ENCODE measurements around the gene DACH1. TPM values are rescaled to one million over a fixed set of nuclear protein-coding genes. Genes with fewer than 3 reads are reported as not detected.

Gene DACH1
- total RNA-seq, 4 donors from 2014 or later = 0.98 to 1.6 (median 1.0) TPM

GRCh38 chr13:71864094-71864985 lies 2.7 kb downstream of the DACH1 start:
- Histone ChIP-seq H3K27ac (peak overlapping the region; percentile 65 to 74 (median 70)), H3K36me3 (no peaks in the 10 kb centered on the region), H3K9me3 (no peaks in the 10 kb centered on the region), H3K4me1 (peaks cover 0 to 14% of the 10 kb centered on the region in 2 donors), H3K4me3 (peak overlapping the region; percentile 62 to 67 (median 65)), H3K27me3 (peaks cover 10 to 40% (median 28%) of the 10 kb centered on the region in 3 donors)
- intact Hi-C loops (cut with DNase I; ENCODE audit: low total_unique reads) (no loop called here), in situ Hi-C loops (cut with MboI; ENCODE audit: low sequenced_read_pairs in 4 of 4) (no loop called here)
- peak in 1 of 2 donors; percentile 45 for ATAC-seq
- DNase-seq = no peak
- TF ChIP-seq CTCF (IDR thresholded peaks at IDR 0.05 in 4 of 5, conservative IDR thresholded peaks at IDR 0.05 in 1 of 5) (no peak), POLR2A (IDR thresholded peaks at IDR 0.05) (peak in 1 of 2 donors; percentile 13)

GRCh38 chr13:71863254-71863865 lies 3.6 kb downstream of the DACH1 start:
- no peak for TF ChIP-seq POLR2A (IDR thresholded peaks at IDR 0.05)
- no peak for TF ChIP-seq CTCF (IDR thresholded peaks at IDR 0.05 in 4 of 5, conservative IDR thresholded peaks at IDR 0.05 in 1 of 5)
- peak overlapping the region; percentile 62 to 67 (median 65) for H3K4me3 ChIP-seq

GRCh38 chr13:71862459-71862943 lies 4.5 kb downstream of the DACH1 start:
- in situ Hi-C loops (cut with MboI; ENCODE audit: low sequenced_read_pairs in 4 of 4) (no loop called here), intact Hi-C loops (cut with DNase I; ENCODE audit: low total_unique reads) (no loop called here)
- no peak for TF ChIP-seq CTCF (IDR thresholded peaks at IDR 0.05 in 4 of 5, conservative IDR thresholded peaks at IDR 0.05 in 1 of 5)
- TF ChIP-seq POLR2A (IDR thresholded peaks at IDR 0.05) = no peak
- no peak for ATAC-seq
- no peaks in the 10 kb centered on the region for H3K36me3 ChIP-seq
- H3K4me1 ChIP-seq = peaks cover 0 to 14% of the 10 kb centered on the region in 2 donors
- H3K27me3 ChIP-seq = peaks cover 8 to 29% (median 23%) of the 10 kb centered on the region in 3 donors
- no peak for DNase-seq
- H3K4me3 ChIP-seq = peak overlapping the region in 3 of 4 donors; percentile 5 to 67 (median 62)
- H3K9me3 ChIP-seq = no peaks in the 10 kb centered on the region
- peak overlapping the region in 1 of 4 donors; percentile 7 for H3K27ac ChIP-seq

More at GRCh38 chr13:71863254-71863865, 3.6 kb downstream of the DACH1 start:
- peaks cover 10 to 36% (median 28%) of the 10 kb centered on the region in 3 donors for H3K27me3 ChIP-seq
- in situ Hi-C loops (cut with MboI; ENCODE audit: low sequenced_read_pairs in 4 of 4) (no loop called here), intact Hi-C loops (cut with DNase I; ENCODE audit: low total_unique reads) (no loop called here)
- DNase-seq = no peak
- no peaks in the 10 kb centered on the region for H3K36me3 ChIP-seq
- H3K27ac ChIP-seq = peak overlapping the region in 2 of 4 donors; percentile 20 to 67
- H3K9me3 ChIP-seq = no peaks in the 10 kb centered on the region
- H3K4me1 ChIP-seq = peaks cover 0 to 14% of the 10 kb centered on the region in 2 donors
- no peak for ATAC-seq

- H3K4me1 ChIP-seq = peaks cover 0 to 14% of the 10 kb centered on the region in 2 donors
- TF ChIP-seq CTCF (IDR thresholded peaks at IDR 0.05 in 4 of 5, conservative IDR thresholded peaks at IDR 0.05 in 1 of 5) = no peak
- no peak for TF ChIP-seq POLR2A (IDR thresholded peaks at IDR 0.05)
- peaks cover 8 to 28% (median 17%) of the 10 kb centered on the region in 3 donors for H3K27me3 ChIP-seq
- H3K27ac ChIP-seq = peak overlapping the region in 1 of 4 donors; percentile 7
- H3K9me3 ChIP-seq = no peaks in the 10 kb centered on the region
- in situ Hi-C loops (cut with MboI; ENCODE audit: low sequenced_read_pairs in 4 of 4) (no loop called here), intact Hi-C loops (cut with DNase I; ENCODE audit: low total_unique reads) (no loop called here)
- ATAC-seq = no peak
- no peak for DNase-seq
- peak overlapping the region in 1 of 4 donors; percentile 67 for H3K4me3 ChIP-seq
- H3K36me3 ChIP-seq = no peaks in the 10 kb centered on the region
Measured at GRCh38 chr13:71861769-71862458, 5.1 kb downstream of the DACH1 start.
